DOHH2 (cell line): ENCODE data around the gene EPB41L2.

Source experiments
- CTCF ChIP-seq: fragments of 200-600 bp; sonication (generic); IDR thresholded peaks from one replicate; pipeline ENCODE4 v1.5.1; 2014; ENCODE audit warnings: antibody characterized with exemption, mild to moderate bottlenecking, low read depth, low read length; ENCODE audit not compliant: poor library complexity, severe bottlenecking
- EZH2phosphoT487 ChIP-seq: fragments of 200-600 bp; sonication (generic); IDR thresholded peaks from 2 replicates; pipeline ENCODE4 v1.6.1; 2017; ENCODE audit warnings: borderline replicate concordance, mild to moderate bottlenecking, antibody characterized with exemption, low read length, moderate library complexity, mixed read lengths

GRCh38 chr6:131107151-131107550 is 44.1 kb upstream of the EPB41L2 start:
- no peak for TF ChIP-seq CTCF
- TF ChIP-seq EZH2phosphoT487: no peak
